Fibroblast of villous mesenchyme (primary cell): ENCODE results near the gene TBC1D16. TPM values are rescaled to one million over a fixed set of nuclear protein-coding genes. Genes with fewer than 3 reads are reported as not detected.

Experiments used
- DNase-seq: peaks from one replicate; pipeline ENCODE4 v3.0.0-alpha.2; 2010; ENCODE audit warnings: low read depth
- H3K4me3 ChIP-seq: 2 replicates; pipeline ENCODE4 v1.5.1; 2011; ENCODE audit warnings: low read depth, mild to moderate bottlenecking, low read length
- CTCF ChIP-seq: IDR thresholded peaks from 2 replicates; pipeline ENCODE4 v1.5.1; 2012; ENCODE audit warnings: low read depth, mild to moderate bottlenecking, low read length; ENCODE audit not compliant: insufficient read depth
- total RNA-seq: library from RNA; depleted of rRNA; stranded (reverse); fragments of >200 nt; gene quantifications from 2 replicates; pipeline ENCODE4 v1.2.3, GENCODE V29; 2012

The TBC1D16 gene
- total RNA-seq, result 32.8 and 44.8 TPM in 2 replicates

GRCh38 chr17:80035687-80035936, at the start of gene TBC1D16:
Gene TBC1D16, minus strand, starts transcription at chr17:80035872. Its CDS starts 22,325 bp downstream, at chr17:80013547.
- DNase-seq, result no peak
- no peak for TF ChIP-seq CTCF
- H3K4me3 ChIP-seq, result peak within 1 kb of the TSS; percentile 93

- no peak for DNase-seq
- TF ChIP-seq CTCF, result no peak
- H3K4me3 ChIP-seq, result no peak overlapping the region
Observed at GRCh38 chr17:80084773-80085172, 49.1 kb upstream of the TBC1D16 start.

DNA sequence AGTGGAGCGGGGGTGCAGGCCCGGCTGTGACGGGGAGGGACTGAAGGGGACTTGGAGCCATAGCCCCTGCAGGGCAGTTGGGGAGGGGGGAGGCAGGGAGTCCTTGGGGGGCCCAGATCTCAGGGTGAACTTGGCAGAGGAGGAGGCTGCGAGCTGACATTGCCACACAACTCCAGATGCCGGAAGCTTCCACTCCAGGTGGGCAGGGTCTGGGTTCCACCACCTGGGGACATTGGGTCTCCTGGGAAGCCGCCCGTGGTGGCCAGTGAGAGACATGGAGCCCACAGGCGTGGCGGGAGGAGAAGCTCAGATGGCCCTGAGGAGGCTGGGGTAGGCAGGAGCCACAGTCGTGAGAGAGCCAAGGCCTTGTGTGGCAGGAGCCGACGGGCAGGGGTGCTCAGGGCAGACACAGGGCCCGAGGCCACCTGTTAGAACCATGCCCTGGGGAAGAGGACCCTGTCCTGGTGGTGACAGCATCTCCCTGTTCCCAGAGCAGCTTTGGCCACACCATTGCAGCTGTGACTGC, 47.5 kb upstream of the TBC1D16 start:
- DNase-seq, result no peak
- H3K4me3 ChIP-seq, result no peak overlapping the region
- TF ChIP-seq CTCF, result no peak

- peak; percentile 72 for TF ChIP-seq CTCF
- DNase-seq, result peak; percentile 78
- no peak overlapping the region for H3K4me3 ChIP-seq
Observed at GRCh38 chr17:80082403-80083135, 46.9 kb upstream of the TBC1D16 start.

GRCh38 chr17:80081596-80081995, 45.9 kb upstream of the TBC1D16 start:
- no peak overlapping the region for H3K4me3 ChIP-seq
- no peak for DNase-seq
- TF ChIP-seq CTCF, result no peak

DNA sequence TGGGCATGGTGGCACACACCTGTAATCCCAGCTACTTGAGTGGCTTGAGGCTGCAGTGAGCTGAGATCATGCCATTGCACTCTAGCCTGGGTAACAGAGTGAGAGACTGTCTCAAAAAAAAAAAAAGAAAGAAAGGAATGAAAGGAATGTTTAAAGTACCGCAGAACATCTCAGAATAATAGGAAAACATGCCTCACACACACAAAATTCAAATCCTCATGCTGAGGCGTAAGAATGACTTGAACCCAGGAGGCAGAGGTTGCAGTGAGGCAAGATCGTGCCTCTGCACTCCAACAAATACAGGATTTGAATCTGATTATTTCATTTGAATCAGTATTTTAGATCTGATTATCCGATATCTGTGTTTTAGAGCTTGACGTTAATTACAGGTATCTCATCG, 44.4 kb upstream of the TBC1D16 start:
- H3K4me3 ChIP-seq, result no peak overlapping the region
- TF ChIP-seq CTCF, result no peak
- no peak for DNase-seq

- TF ChIP-seq CTCF, result no peak
- H3K4me3 ChIP-seq, result no peak overlapping the region
- no peak for DNase-seq
Observed at GRCh38 chr17:80072410-80072809, 36.7 kb upstream of the TBC1D16 start.
